AG04450 (cell line): ENCODE data around the gene CDK6. TPM values are rescaled to one million over a fixed set of nuclear protein-coding genes. Genes with fewer than 3 reads are reported as not detected.

Source experiments
- CTCF ChIA-PET: fragments of 300-600, 350-600 bp; formaldehyde crosslinking; extraction: SDS; loops from one replicate; lab custom pipeline; 2022; ENCODE audit warnings: antibody characterized with exemption, inconsistent platforms; lab: Charles Lee
- POLR2A ChIA-PET: fragments of 350-600 bp; formaldehyde crosslinking; extraction: SDS; loops from one replicate; lab custom pipeline; 2021; ENCODE audit warnings: antibody characterized with exemption, inconsistent platforms; lab: Yijun Ruan, JAX
- DNase-seq: peaks from one replicate; pipeline ENCODE4 v3.0.0-alpha.2; 2011; ENCODE audit warnings: low read depth, low spot score
- H3K27ac ChIP-seq: one replicate; pipeline ENCODE4 v1.5.1; 2012; ENCODE audit warnings: low read depth, low read length, control low read depth
- H3K27me3 ChIP-seq: one replicate; pipeline ENCODE4 v1.6.0; 2012; ENCODE audit warnings: low read length; ENCODE audit not compliant: control insufficient read depth, insufficient read depth
- H3K4me3 ChIP-seq: 2 replicates; pipeline ENCODE4 v1.5.1; 2011; ENCODE audit warnings: mild to moderate bottlenecking, low read depth, low read length, control low read depth
- H3K9me3 ChIP-seq: 2 replicates; pipeline ENCODE4 v1.5.1; 2012; ENCODE audit warnings: low read length; ENCODE audit not compliant: control insufficient read depth, insufficient read depth
- CTCF ChIP-seq: IDR thresholded peaks from 2 replicates; pipeline ENCODE4 v1.5.1; 2011; ENCODE audit warnings: low read depth, low read length, control low read depth, inconsistent platforms
- polyA plus RNA-seq: library from polyadenylated mRNA; depleted of rRNA; stranded (reverse); fragments of >200 nt; gene quantifications from 2 replicates; pipeline ENCODE4 v1.2.3, GENCODE V29; 2011

Gene CDK6
- polyA plus RNA-seq, 1 experiment = 40.6 TPM

- CTCF ChIA-PET = interaction anchor here (0.6 to 0.7 kb wide), 2 partner anchors 108 to 194 kb away, joined by 3 to 4 read pairs; partner anchors contain the start of gene RBM48
- no peak for DNase-seq
- POLR2A ChIA-PET = no interaction called here
Measured at GRCh38 chr7:92723205-92723604, 113.2 kb downstream of the CDK6 start.

GRCh38 chr7:92722541-92722940 lies 113.8 kb downstream of the CDK6 start:
- TF ChIP-seq CTCF = no peak
- Histone ChIP-seq H3K4me3 (no peak overlapping the region), H3K27ac (no peak overlapping the region), H3K9me3 (no peaks in the 10 kb centered on the region), H3K27me3 (no peaks in the 10 kb centered on the region)
- POLR2A ChIA-PET = no interaction called here
- DNase-seq = no peak
- CTCF ChIA-PET = no interaction called here

More at GRCh38 chr7:92723205-92723604, 113.2 kb downstream of the CDK6 start:
- H3K27me3 ChIP-seq = no peaks in the 10 kb centered on the region
- no peak overlapping the region for H3K27ac ChIP-seq
- no peak for TF ChIP-seq CTCF
- H3K9me3 ChIP-seq = no peaks in the 10 kb centered on the region
- no peak overlapping the region for H3K4me3 ChIP-seq

- Histone ChIP-seq H3K4me3 (no peak overlapping the region), H3K9me3 (no peaks in the 10 kb centered on the region), H3K27me3 (no peaks in the 10 kb centered on the region), H3K27ac (no peak overlapping the region)
- no peak for DNase-seq
- CTCF ChIA-PET = interaction anchor here (1.3 kb wide), 1 partner anchor 100 kb away, joined by 4 read pairs; no protein-coding TSS in a partner anchor
- no peak for TF ChIP-seq CTCF
- POLR2A ChIA-PET = no interaction called here
Measured at GRCh38 chr7:92720604-92721350, 115.6 kb downstream of the CDK6 start.

GRCh38 chr7:92717993-92718716 lies 118.2 kb downstream of the CDK6 start:
- no peaks in the 10 kb centered on the region for H3K9me3 ChIP-seq
- no peak for DNase-seq
- peak overlapping the region; percentile 76 for H3K27ac ChIP-seq
- no peaks in the 10 kb centered on the region for H3K27me3 ChIP-seq
- H3K4me3 ChIP-seq = peak overlapping the region; percentile 45
- POLR2A ChIA-PET = no interaction called here
- CTCF ChIA-PET = interaction anchor here (0.6 kb wide), 1 partner anchor 260 kb away, joined by 3 read pairs; no protein-coding TSS in a partner anchor
- TF ChIP-seq CTCF = no peak

GRCh38 chr7:92717623-92717992 lies 118.8 kb downstream of the CDK6 start:
- CTCF ChIA-PET = interaction anchor here (0.6 kb wide), 1 partner anchor 260 kb away, joined by 3 read pairs; no protein-coding TSS in a partner anchor
- no peak for TF ChIP-seq CTCF
- no peaks in the 10 kb centered on the region for H3K9me3 ChIP-seq
- peak overlapping the region; percentile 45 for H3K4me3 ChIP-seq
- POLR2A ChIA-PET = no interaction called here
- peak overlapping the region; percentile 76 for H3K27ac ChIP-seq
- no peaks in the 10 kb centered on the region for H3K27me3 ChIP-seq
- DNase-seq = no peak
